Effector memory CD4-positive, alpha-beta T cell (primary cell): ENCODE measurements around the gene CELF3.
"Not testable (repeated sequence)": the region's sequence is repeated elsewhere in the genome, so short reads cannot be mapped to it uniquely, and the experiment has no call there.

Source experiments
- DNase-seq, 3 donors: peaks; one replicate each; pipeline ENCODE4 v3.0.0-alpha.2; 2020
- H3K27ac ChIP-seq: 2 replicates; pipeline ENCODE4 v1.7.0; 2013; ENCODE audit warnings: mild to moderate bottlenecking, low read length, moderate library complexity; ENCODE audit not compliant: insufficient read depth, poor library complexity, severe bottlenecking
- H3K27me3 ChIP-seq: replicated peaks from 2 replicates; pipeline ENCODE4 v1.7.0; 2013; ENCODE audit warnings: mild to moderate bottlenecking, low read length; ENCODE audit not compliant: insufficient read depth, control insufficient read depth, poor library complexity, severe bottlenecking
- H3K36me3 ChIP-seq: 2 replicates; pipeline ENCODE4 v1.7.0; 2013; ENCODE audit warnings: mild to moderate bottlenecking, low read length, moderate library complexity; ENCODE audit not compliant: control insufficient read depth, insufficient read depth
- H3K4me1 ChIP-seq: 2 replicates; pipeline ENCODE4 v1.7.0; 2013; ENCODE audit warnings: low read length, mild to moderate bottlenecking; ENCODE audit not compliant: control insufficient read depth, insufficient read depth, poor library complexity, severe bottlenecking
- H3K4me3 ChIP-seq: 2 replicates; pipeline ENCODE4 v1.7.0; 2013; ENCODE audit warnings: low read length, low read depth, mild to moderate bottlenecking; ENCODE audit not compliant: insufficient read depth, poor library complexity, severe bottlenecking
- H3K9me3 ChIP-seq: 2 replicates; pipeline ENCODE4 v1.7.0; 2013; ENCODE audit warnings: mild to moderate bottlenecking, low read length, moderate library complexity; ENCODE audit not compliant: control insufficient read depth

Gene CELF3

DNA sequence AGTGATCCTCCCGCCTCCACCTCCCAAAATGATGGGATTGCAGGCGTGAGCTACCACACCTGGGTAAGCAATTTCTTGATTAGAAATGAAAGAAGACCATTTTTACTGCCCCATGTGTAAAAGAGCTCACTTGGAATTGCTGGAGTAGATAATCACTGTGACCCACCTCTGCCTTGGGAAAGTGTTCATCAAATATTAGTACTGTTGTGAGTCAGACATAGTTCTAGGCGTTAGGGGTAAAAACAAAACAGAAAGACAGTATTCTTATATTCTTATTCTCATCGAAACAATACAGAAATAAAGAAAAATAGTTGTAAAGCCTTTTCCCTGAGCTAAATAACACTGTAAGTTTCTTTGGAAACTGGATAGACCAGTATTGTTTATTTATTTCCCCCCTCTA lies 36.2 kb downstream of the CELF3 start:
- H3K4me1 ChIP-seq: no peaks in the 10 kb centered on the region
- DNase-seq: no peak
- H3K36me3 ChIP-seq: peaks cover 7% of the 10 kb centered on the region
- no peaks in the 10 kb centered on the region for H3K9me3 ChIP-seq
- H3K4me3 ChIP-seq: no peak overlapping the region
- no peak overlapping the region for H3K27ac ChIP-seq
- no peaks in the 10 kb centered on the region for H3K27me3 ChIP-seq

DNA sequence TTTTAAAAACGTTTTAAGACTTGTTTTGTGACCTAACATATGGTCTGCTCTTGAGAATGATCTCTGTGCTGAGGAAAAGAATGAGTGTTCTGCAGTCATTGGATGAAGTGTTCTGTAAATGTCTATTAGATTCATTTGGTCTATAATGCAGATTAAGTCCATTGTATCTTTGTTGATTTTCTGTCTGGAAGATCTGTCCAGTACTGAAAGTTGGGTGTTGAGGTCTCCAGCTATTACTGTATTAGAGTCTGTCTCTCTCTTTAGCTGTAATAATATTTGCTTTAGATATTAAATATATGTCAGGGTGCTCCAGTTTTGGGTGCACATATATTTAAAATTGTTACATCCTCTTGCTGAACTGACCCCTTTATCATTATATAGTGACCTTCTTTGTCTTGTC lies 43.2 kb downstream of the CELF3 start:
- Histone ChIP-seq H3K4me1 (no peaks in the 10 kb centered on the region), H3K9me3 (no peaks in the 10 kb centered on the region), H3K27me3 (no peaks in the 10 kb centered on the region), H3K36me3 (peaks cover 8% of the 10 kb centered on the region), H3K4me3 (no peak overlapping the region), H3K27ac (no peak overlapping the region)
- no peak for DNase-seq

DNA sequence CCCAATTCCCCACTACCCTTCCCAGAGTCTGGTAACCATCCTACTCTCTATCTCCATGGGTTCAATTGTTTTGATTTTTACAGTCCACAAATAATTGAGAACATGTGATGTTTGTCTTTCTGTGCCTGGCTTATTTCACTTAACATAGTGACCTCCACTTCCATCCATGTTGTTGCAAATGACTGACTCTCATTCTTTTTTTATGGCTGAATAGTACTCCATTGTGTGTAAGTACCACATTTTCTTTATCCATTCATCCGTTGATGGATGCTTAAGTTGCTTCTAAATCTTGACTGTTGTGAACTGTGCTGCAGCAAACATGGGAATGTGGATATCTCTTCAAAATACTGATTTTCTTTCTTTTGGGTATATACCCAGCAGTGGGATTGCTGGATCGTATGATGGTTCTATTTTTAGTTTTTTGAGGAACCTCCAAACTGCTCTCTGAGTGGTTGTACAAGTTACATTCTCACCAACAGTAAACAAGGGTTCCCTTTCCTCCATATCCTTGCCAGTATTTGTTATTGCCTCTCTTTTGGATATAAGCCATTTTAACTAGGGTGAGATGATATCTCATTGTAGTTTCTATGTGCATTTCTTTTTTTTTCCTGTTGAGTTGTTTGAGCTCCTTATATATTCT lies 46.4 kb downstream of the CELF3 start:
- not testable (repeated sequence) for H3K9me3 ChIP-seq, H3K4me1 ChIP-seq, H3K27ac ChIP-seq, H3K4me3 ChIP-seq, H3K27me3 ChIP-seq, DNase-seq
- H3K36me3 ChIP-seq: peaks cover 13% of the 10 kb centered on the region

DNA sequence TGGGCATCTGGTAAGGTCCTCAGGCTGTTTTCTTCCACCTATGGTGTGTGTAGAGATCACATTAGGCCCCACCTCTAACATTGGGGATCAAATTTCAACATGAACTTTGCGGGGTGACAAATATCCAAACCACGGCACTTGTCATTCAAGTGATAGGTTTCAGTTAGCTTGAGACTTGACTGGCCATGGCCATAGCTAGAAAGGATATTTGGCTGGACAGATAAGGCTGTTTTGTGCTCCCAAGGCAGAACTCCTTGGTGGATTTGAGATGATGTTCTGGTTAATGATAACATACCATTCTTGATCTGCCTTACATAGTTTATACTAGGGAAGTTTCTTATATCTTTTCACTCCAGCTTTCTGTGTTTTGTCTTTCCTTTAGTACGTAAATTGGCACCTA lies 48.5 kb downstream of the CELF3 start:
- Histone ChIP-seq H3K4me3 (no peak overlapping the region), H3K36me3 (peaks cover 16% of the 10 kb centered on the region), H3K9me3 (no peaks in the 10 kb centered on the region), H3K27ac (no peak overlapping the region), H3K4me1 (no peaks in the 10 kb centered on the region), H3K27me3 (no peaks in the 10 kb centered on the region)
- DNase-seq: no peak

DNA sequence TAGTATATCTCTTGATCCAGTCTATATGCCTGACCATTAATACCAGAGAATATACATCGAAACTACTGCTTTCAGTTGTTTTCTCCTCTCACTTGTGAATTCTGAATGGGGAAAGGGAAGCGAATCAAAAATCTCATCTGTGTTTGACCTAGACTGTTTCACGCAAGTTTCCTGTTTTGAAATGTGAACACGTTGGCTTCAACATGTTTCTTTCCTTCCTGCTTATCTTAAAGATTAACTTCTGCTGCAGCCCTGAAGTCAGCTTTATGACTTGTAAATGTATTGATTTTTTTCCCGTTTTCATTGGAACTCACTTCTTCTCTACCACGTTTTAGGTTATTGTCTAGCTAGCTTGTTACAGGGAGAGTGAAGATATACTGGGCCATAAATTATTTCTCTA lies 54.9 kb downstream of the CELF3 start:
- Histone ChIP-seq H3K4me3 (no peak overlapping the region), H3K27me3 (no peaks in the 10 kb centered on the region), H3K27ac (no peak overlapping the region), H3K36me3 (peaks cover 28% of the 10 kb centered on the region), H3K4me1 (no peaks in the 10 kb centered on the region), H3K9me3 (no peaks in the 10 kb centered on the region)
- DNase-seq: no peak

DNA sequence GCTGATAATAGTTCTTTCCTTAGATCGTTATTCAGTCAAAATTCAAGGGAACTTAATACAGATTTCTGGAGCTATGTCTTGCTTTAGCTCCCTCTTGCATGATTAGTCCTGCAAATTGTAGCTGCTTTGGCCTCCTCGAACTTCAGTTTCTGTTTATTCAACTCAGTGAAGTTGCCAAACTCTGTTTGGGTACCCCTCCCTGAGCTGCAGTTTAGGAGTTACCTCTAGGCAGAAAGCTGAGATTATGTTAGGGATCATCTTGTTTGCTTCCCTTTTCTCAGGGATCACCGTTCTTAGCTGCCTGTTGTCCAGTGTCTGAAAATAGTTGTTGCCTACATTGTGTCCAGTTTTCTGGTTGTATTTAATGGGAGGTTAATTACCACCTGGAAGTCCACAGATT lies 61.2 kb downstream of the CELF3 start:
- Histone ChIP-seq H3K27ac (no peak overlapping the region), H3K9me3 (no peaks in the 10 kb centered on the region), H3K36me3 (peaks cover 11% of the 10 kb centered on the region), H3K4me1 (peaks cover 2% of the 10 kb centered on the region), H3K27me3 (no peaks in the 10 kb centered on the region), H3K4me3 (no peak overlapping the region)
- no peak for DNase-seq

DNA sequence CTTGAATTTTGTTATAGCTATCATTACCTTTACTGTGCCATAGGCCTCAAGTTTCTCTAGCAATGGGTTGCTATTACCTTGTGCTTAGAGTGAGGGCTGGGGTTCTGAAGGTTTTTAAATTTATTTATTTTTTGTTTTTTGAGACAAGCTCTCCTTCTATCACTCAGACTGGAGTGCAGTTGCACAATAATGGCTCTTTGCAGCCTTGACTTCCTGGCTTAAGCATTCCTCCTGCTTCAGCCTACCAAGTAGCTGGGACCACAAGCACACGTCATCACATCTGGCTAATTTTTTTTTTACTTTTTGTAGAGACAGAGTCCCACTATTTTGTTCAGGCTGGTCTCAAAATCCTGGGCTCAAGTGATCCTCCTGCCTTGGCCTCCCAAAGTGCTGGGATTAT lies 63.2 kb downstream of the CELF3 start:
- Histone ChIP-seq H3K4me3 (no peak overlapping the region), H3K36me3 (peaks cover 7% of the 10 kb centered on the region)
- DNase-seq: no peak

More for the DNA sequence above, 63.2 kb downstream of the CELF3 start:
- H3K9me3 ChIP-seq: no peaks in the 10 kb centered on the region
- no peaks in the 10 kb centered on the region for H3K27me3 ChIP-seq
- peaks cover 2% of the 10 kb centered on the region for H3K4me1 ChIP-seq
- no peak overlapping the region for H3K27ac ChIP-seq
